Stimulated activated CD4-positive, alpha-beta T cell treated with anti-CD3 and anti-CD28 coated beads, TNF-alpha, amount 100 ng/mL, for 48 hours (primary cell): ENCODE results near the gene SLC30A7.
"Not testable (repeated sequence)": the region's sequence is repeated elsewhere in the genome, so short reads cannot be mapped to it uniquely, and the experiment has no call there.

Source experiments
- DNase-seq, 3 donors: peaks; one replicate each; pipeline ENCODE4 v3.0.0-alpha.2; 2020; ENCODE audit warnings: low read depth in 3 of 3

Gene SLC30A7

GRCh38 chr1:100891380-100891779, 4.5 kb upstream of the SLC30A7 start:
- no peak for DNase-seq

DNA sequence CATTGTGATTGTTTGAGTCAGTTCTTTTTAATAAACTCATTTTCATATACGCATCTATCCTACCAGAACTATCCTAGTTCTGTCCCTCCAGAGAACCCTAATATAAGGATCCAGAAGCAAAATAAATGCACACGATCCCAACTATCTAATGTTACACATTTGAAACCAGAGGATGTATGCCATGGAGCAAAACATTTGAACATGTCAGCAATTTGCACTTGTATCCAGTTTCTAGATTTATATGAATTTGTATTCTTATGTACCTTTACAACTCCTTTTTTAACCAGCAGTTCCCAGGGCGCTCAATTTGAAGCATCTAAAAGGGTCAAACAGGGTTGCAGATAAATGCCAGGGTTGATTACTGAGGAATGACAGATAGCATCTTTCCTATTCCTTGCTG, 3.3 kb upstream of the SLC30A7 start:
- DNase-seq, result no peak

DNA sequence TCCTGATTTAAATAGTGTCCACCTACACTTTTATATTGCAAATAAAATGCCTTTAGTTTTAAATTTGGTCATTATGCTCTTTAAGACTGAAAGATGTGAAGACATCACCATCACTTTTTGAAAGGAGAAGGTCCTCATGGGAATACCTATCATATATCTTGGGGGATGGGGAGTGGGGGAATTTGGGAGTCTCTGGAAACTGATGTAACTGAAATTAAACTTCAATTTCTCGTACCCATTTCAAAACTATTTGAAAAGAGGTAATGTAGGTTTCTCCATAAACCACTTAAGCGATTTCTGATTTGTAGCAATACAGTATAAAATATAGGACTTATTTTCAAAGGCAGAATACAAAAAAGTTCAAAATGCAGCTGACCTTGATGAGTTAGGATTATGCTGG, 2.2 kb upstream of the SLC30A7 start:
- no peak for DNase-seq

DNA sequence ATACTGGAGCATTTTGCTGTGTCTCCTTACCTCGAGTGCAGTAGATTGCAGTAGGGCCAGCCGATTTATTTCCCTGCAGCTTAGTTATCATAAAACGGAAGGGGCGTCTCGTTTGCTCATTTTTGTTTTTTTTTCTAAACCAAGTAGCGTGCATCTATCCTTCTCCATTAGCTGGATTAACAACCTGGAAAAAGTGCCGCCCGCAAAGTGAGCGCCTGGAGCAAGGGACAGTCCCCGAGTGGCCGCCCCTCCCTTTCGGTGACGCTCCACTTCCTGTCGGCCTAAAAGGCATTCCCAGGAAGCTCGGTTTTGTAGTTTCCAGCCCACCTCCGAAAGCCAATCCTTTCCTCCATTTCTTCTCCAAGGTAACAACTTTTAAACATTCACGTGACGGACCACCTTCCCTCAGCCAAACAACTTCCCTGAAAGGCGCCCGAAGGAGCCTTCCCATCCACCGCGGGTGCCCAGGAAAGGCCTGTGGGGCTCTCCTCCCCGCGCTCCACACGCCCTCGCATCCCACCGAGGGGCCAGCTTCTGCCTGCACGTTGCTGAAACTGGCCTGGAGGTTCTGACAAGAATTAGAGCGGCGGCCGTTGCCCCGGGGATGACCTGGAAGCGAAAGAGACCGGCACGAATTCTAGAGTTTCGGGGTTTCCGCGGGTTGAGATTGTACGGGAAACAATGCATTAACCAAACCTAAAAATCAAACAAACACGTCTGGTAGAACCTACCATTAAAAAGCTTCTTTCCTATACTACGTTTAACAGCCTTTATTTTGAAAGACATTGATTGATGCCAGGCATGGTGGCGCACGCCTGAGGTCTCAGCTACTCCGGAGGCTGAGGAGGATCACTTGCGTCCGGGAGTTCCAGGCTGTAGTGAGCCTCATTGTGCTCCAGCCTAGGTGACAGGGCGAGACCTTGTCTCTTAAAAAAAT, 1.0 kb upstream of the SLC30A7 start, which contains the start of gene EXTL2:
TSS of gene EXTL2 (minus strand) at position 240 of the 937 bp plus-strand sequence. CDS start 6,085 bp downstream, outside the sequence.
- peak; percentile 44 to 48 (median 48) for DNase-seq

DNA sequence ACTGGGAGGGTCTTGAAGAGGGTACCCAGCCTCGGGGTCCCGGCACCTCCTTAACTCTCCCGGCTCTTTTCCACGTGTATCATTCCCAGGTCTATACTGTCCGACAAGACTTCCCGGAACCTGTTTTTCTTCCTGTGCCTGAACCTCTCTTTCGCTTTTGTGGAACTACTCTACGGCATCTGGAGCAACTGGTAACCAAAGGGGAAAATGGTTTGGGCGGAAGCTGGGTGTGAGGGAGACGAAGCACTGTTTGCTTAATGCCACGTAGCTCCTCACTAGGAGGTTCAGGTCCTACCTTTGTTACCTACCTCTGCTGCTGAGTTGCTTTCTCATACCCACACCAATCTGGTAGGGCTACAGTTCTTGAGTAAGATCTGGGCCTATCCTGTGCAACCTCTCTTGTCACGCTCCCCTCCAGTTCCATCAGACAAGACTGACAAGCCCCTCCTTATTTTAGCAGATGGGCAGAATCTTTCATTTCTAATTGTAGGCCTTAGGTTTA, 642 bp downstream of the SLC30A7 start:
- DNase-seq, result peak; percentile 13 to 49 (median 37)

- DNase-seq, result no peak
These were observed 6.5 kb downstream of the SLC30A7 start for GRCh38 chr1:100902365-100902764.

DNA sequence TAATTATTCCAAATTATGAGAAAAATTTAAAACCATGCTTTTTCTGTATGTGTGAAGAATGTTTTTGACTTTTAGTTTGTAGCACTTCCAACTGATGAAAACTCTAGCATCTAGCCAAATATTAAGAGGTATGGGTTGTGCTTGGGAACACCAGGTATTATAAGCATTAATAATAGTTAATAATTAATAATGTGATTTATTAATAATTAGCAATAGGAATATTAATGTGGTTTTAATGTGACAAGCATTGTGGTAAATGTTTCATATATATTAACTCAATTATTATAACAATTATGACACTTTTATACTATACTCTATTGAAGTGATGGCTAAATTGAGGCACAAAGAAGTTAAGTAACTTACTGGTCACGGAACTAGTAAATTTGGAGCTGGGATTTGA, 7.9 kb downstream of the SLC30A7 start:
- DNase-seq, result no peak

- DNase-seq, result no peak
These were observed 8.6 kb downstream of the SLC30A7 start for GRCh38 chr1:100904528-100904927.

DNA sequence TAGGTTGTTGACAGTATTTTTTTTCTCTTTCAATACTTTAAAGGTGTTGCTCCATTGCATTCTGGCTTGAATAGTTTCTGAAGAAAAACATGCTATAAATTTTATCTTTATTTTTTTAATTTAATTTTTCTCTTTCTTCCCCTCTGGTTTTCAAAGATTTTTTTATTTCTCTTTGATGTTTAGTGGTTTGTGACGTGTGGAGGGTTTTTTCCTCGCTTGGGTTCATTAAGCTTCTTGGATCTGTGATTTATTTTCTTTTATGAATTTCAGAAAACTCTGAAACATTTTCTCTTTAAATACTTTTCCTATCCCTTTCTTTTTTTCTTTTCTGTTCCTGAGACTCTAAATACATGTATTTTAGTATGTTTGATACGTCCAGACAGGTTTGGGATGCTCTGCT, 9.3 kb downstream of the SLC30A7 start:
- no peak for DNase-seq

- no peak for DNase-seq
These were observed 12.0 kb downstream of the SLC30A7 start for GRCh38 chr1:100907887-100908286.

DNA sequence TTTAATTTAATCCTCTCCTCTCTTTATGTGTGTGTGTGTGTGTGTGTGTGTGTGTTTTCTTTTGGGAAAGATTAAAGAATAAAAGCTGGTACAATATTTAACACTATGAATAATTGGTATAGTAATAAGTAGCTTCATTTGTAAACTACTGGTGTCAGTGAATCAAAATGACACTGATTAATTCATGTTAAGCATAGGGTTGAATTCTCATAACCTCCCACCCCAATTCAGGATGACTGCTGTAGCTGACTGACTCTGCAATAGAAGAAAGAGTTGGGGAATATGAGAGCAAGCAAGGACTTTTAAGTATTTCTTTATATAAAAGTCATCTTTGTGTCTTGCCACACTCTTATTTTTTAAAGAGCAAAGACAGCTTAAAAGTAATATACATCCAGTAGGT, 13.1 kb downstream of the SLC30A7 start:
- no peak for DNase-seq

GRCh38 chr1:100912019-100912418, 16.1 kb downstream of the SLC30A7 start:
- DNase-seq, result no peak

DNA sequence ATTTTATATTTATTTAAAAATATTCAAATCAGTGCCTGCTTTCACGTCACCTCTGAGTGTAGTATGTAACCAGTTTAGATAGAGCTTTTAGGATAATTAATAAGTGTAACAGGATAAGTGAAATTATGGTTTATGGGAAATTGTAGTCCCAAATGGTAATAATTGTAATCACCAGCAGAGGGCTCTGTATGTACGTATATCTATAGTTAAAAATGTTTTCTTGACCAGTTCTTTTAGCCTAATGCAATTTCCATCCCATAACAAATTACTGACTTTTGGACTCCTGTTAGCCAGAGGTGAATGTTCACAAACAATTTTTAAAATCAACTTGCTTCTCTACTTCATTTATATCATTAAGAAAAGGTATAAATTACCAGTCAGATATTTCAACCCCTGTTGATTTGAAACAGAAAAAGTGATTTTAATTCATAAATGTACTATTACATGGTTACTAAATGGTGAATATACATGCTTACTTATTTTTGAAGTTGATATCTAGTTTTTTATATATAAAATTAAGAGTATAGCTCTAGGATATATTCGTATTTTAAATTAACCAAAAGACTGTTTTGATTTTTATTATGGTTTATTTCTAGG, 25.3 kb downstream of the SLC30A7 start:
- DNase-seq, result no peak

DNA sequence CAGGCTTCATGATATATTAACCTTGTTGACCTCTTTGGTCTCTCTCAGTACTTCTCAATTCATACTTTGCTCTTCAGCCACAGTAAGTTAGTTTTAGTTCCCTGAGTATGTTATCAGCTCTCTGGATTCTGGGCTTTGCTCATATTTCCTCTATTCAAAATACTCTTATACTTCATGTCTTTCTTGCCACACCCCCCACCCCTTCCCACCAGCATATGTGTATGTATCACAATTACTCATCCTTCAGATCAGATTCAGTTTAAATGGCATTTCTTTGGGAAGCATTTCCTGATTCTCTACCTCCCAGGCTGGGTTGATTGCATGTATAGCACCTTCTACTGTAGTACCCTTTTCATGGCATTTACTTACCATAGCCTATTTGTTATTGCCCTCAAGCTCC, 28.3 kb downstream of the SLC30A7 start:
- no peak for DNase-seq

- DNase-seq, result no peak
These were observed 29.1 kb downstream of the SLC30A7 start for GRCh38 chr1:100924991-100925390.

DNA sequence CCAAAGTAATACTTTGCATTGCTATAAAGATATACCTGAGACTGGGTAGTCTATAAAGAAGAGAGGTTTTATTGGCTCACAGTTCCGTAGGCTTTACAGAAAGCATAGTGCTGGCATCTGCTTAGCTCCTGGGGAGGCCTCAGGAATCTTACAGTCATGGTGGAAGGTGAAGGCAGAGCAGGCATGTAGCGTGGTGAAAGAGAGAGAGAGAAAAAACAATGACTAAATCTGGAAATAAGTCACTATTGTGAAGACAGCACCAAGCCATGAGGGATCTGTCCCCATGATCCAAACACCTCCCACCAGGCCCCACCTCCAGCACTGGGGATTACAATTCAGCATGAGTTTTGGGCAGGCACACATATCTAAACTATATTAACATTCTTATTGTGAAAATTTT, 30.4 kb downstream of the SLC30A7 start:
- no peak for DNase-seq

GRCh38 chr1:100927276-100927675, 31.4 kb downstream of the SLC30A7 start:
- DNase-seq, result no peak

DNA sequence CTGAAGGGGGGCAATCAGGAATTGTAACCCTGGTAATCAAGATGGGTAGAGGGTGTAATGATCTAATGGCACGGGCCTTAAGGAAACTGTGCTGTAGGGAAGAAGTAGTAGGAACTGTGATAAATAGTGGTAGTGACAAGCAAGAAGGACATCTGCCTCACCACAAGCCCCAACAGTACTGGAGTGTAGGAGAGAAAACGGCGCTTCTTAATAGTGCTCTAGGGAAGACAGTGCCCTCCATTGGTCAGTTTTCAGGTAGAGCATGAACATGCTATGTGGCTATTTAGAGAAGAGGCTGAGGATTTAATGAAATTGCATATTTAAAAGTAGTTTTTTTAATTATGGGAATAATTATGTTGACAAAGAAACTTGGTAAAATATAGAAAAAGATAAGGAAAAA, 32.2 kb downstream of the SLC30A7 start:
- no peak for DNase-seq

DNA sequence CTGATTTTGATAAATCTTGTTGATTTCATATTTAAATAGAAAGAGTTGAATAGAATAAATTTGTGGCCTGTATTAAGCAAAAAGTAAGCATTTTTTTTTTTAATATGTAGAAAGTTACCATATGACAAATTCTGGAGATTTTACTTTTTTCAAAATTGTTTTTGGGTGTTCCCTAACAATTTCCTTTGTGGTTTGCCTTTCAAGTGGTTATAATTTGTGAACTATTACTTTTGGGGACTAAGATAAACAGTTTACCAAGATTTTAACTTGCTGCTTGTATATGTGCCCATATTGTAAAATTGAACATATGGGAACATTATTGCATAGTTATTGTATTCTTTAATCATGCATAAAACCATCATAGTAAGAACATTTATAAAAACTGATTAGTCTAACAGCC, 34.6 kb downstream of the SLC30A7 start:
- no peak for DNase-seq

DNA sequence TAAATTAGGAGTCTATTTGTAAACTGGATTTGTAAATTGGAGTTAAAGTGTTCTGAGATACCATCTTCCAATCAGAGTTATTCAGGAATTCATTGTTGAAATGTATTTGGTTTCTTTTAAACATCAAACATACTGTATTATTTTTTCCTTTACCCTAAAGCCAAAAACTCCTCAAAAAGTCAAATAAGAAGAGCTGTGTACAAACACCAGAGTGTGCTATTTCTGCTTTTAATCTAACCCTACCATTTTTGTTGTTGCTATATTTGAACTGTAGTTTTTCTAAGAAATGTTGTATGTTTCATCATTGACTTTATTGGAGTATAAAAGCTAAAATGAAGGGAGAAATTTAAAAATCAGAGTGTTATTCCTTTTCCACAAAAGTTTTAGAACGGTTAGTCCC, 35.8 kb downstream of the SLC30A7 start:
- DNase-seq, result no peak

DNA sequence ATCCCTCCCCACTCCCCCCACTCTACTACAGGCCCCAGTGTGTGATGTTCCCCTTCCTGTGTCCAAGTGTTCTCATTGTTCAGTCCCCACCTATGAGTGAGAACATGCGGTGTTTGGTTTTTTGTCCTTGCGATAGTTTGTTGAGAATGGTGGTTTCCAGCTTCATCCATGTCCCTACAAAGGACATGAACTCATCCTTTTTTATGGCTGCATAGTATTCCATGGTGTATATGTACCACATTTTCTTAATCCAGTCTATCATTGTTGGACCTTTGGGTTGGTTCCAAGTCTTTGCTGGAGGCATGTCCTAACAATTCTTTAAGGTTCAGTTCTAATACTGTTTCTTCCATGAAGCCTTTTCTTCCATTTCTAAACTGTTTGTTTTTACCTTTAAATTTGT, 37.7 kb downstream of the SLC30A7 start:
- not testable (repeated sequence) for DNase-seq

GRCh38 chr1:100936194-100936967, 40.5 kb downstream of the SLC30A7 start:
- DNase-seq, result no peak
